Brain microvascular endothelial cell (primary cell): ENCODE measurements around the gene ACOXL.

ENCODE experiments used
- DNase-seq: peaks from one replicate; pipeline ENCODE4 v3.0.0-alpha.2; 2020
- H3K27ac ChIP-seq: fragments of 250-450 bp; sonication (Bioruptor Pico); 2 replicates; pipeline ENCODE4 v1.5.1; 2020; ENCODE audit warnings: mild to moderate bottlenecking, moderate library complexity
- H3K27me3 ChIP-seq: fragments of 250-450 bp; sonication (Bioruptor Pico); replicated peaks from 2 replicates; pipeline ENCODE4 v1.5.1; 2020; ENCODE audit warnings: mild to moderate bottlenecking
- H3K36me3 ChIP-seq: fragments of 250-450 bp; sonication (Bioruptor Pico); replicated peaks from 2 replicates; pipeline ENCODE4 v1.5.1; 2020; ENCODE audit warnings: mild to moderate bottlenecking
- H3K4me3 ChIP-seq: 2 replicates; pipeline ENCODE4 v1.5.1; 2011; ENCODE audit warnings: low read depth, mild to moderate bottlenecking, control low read depth, low read length, moderate library complexity
- CTCF ChIP-seq: IDR thresholded peaks from 2 replicates; pipeline ENCODE4 v1.5.1; 2011; ENCODE audit warnings: low read depth, mild to moderate bottlenecking, moderate library complexity, low read length, control low read depth, inconsistent platforms; ENCODE audit errors: missing control alignments
- in situ Hi-C: cut with HindIII; loops from 2 replicates; pipeline ENCODE4 v1.10.0; 2017; ENCODE audit warnings: low sequenced_read_pairs, low pct_ligation_motif_present

Gene ACOXL

DNA sequence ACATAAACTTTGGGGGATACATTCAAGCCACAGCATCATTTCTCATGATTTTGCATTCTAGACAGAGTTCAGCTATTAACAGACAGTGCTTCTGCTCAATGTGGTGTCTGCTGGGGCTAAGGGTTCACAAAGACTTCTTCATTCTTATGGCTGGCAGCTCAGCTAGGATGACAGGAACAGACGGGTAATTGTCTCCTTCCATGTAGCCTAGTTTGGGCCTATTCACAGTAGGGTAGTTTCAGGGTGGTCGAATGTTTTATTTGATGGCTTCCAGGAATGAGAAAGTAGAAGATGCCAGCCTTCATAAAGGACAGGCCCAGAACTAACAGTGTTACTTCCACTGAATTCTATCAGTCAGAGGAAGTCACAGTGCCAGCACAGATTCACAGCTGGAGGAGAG is 362.3 kb downstream of the ACOXL start:
- Histone ChIP-seq H3K27me3 (peaks cover 17% of the 10 kb centered on the region), H3K27ac (no peak overlapping the region), H3K4me3 (no peak overlapping the region), H3K36me3 (no peaks in the 10 kb centered on the region)
- no peak for DNase-seq
- in situ Hi-C loops: no loop called here
- no peak for TF ChIP-seq CTCF

DNA sequence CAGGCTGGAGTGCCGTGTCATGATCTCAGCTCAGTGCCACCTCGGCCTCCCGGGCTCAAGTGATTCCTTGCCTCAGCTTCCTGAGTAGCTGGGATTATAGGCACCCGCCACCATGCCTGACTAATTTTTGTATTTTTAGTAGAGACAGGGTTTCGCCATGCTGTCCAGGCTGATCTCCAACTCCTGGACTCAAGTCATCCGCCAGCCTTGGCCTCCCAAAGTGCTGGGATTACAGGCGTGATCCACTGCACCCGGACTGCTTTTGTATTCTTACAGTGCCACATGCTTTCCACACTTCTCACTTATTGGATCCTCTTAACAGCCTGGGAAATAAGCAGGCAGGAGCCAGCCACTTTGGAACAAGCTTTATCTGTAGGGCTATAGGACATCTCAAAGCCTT is 363.1 kb downstream of the ACOXL start:
- no peaks in the 10 kb centered on the region for H3K36me3 ChIP-seq
- H3K27me3 ChIP-seq: peaks cover 12% of the 10 kb centered on the region
- H3K4me3 ChIP-seq: no peak overlapping the region
- DNase-seq: no peak
- H3K27ac ChIP-seq: no peak overlapping the region
- in situ Hi-C loops: no loop called here
- no peak for TF ChIP-seq CTCF

- Histone ChIP-seq H3K36me3 (no peaks in the 10 kb centered on the region), H3K27ac (no peak overlapping the region), H3K27me3 (no peaks in the 10 kb centered on the region), H3K4me3 (no peak overlapping the region)
- TF ChIP-seq CTCF: no peak
- DNase-seq: no peak
- in situ Hi-C loops: no loop called here
Observed at GRCh38 chr2:111099402-111099801, 367.0 kb downstream of the ACOXL start.

DNA sequence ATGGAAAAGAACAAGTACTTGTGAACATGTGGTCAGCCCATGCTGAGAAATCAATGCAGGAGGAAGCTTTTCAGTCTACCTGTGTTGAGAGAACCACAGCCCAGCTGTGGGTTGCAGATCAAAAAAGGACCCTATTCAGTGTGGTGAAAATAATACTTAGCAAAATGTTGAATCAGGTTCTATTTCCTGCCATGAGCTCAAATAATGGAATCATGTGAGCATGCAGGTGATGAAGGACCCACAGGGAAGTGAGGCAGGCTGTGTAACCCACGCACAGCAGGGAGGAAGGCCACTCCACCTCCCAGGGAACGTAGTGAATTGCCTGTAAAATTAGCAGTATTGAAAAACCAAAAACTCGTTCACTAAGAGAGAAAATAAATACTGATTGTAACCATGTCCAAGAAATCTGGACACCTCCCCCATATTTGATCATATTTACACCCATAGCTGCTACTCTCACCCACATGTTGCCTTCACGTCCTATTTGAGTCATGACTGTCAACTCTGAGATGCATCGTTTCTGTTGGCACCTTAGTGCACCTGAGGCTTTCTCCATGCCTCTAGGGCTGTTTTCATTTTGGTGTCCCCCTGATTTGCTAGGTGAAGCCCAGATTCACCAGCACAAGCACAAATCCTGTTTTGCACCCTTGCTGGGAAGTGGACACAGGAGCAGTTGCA is 367.9 kb downstream of the ACOXL start:
- no peak for DNase-seq
- in situ Hi-C loops: no loop called here
- H3K4me3 ChIP-seq: no peak overlapping the region
- no peaks in the 10 kb centered on the region for H3K27me3 ChIP-seq
- no peak overlapping the region for H3K27ac ChIP-seq
- no peaks in the 10 kb centered on the region for H3K36me3 ChIP-seq
- no peak for TF ChIP-seq CTCF

DNA sequence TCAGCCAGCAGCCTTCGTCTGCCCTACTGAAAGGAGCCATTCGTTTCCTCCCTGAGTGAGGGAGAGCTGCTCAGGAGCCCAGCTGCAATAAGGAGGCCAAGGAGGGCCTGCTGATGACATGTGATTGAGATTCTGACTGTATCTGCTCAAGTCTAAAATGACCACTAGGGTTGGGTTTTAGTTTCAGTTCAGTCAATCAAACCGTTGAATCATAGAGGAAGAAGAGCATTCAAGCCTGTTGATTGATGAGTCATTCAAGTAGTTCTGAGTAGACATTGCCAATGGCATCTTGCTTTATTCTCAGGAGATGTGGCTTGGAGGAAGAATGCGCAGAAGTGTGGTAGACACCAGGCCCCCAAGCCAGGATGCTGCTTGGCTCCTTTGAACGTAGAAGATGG is 368.4 kb downstream of the ACOXL start:
- Histone ChIP-seq H3K27ac (no peak overlapping the region), H3K27me3 (no peaks in the 10 kb centered on the region), H3K36me3 (no peaks in the 10 kb centered on the region), H3K4me3 (no peak overlapping the region)
- in situ Hi-C loops: no loop called here
- no peak for DNase-seq
- no peak for TF ChIP-seq CTCF

GRCh38 chr2:111101592-111101991 is 369.2 kb downstream of the ACOXL start:
- Histone ChIP-seq H3K4me3 (no peak overlapping the region), H3K27ac (no peak overlapping the region), H3K27me3 (no peaks in the 10 kb centered on the region), H3K36me3 (no peaks in the 10 kb centered on the region)
- in situ Hi-C loops: no loop called here
- DNase-seq: no peak
- no peak for TF ChIP-seq CTCF
